Measurements from ENCODE around the gene PLCB1.

DNA sequence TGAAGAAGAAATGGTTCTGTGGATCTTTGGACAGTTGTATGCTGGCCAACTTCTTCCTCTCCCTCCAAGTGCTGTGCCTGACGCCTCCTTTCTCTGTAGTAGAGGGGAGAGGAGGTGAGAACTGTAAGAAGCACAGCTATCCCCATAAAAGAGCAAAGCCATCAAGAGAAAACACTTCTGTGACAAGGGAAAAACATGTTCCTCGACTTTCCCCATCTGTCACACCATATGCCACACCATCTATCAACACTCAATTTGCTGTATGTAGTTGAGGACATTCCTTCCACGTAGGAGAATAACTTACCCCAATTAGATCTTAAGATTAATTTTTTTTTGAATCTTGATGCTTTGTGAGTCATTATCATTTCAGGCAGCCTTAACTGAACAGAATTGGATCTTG is 780.7 kb downstream of the PLCB1 start:
- TF ChIP-seq, protein P1, sequence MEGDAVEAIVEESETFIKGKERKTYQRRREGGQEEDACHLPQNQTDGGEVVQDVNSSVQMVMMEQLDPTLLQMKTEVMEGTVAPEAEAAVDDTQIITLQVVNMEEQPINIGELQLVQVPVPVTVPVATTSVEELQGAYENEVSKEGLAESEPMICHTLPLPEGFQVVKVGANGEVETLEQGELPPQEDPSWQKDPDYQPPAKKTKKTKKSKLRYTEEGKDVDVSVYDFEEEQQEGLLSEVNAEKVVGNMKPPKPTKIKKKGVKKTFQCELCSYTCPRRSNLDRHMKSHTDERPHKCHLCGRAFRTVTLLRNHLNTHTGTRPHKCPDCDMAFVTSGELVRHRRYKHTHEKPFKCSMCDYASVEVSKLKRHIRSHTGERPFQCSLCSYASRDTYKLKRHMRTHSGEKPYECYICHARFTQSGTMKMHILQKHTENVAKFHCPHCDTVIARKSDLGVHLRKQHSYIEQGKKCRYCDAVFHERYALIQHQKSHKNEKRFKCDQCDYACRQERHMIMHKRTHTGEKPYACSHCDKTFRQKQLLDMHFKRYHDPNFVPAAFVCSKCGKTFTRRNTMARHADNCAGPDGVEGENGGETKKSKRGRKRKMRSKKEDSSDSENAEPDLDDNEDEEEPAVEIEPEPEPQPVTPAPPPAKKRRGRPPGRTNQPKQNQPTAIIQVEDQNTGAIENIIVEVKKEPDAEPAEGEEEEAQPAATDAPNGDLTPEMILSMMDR (conservative IDR thresholded peaks at IDR 0.05; ENCODE audit: low read depth, low read length): no peak
- TF ChIP-seq EZH2 (IDR thresholded peaks at IDR 0.05; ENCODE audit: borderline replicate concordance, low read depth, low read length, poor library complexity, severe bottlenecking): no peak
